Sigmoid colon (tissue), 4 donors: ENCODE results near the gene LRRC73.

ENCODE experiments used
- EP300 ChIP-seq, 4 donors: sonication (generic); formaldehyde crosslinking; IDR thresholded peaks; one replicate each; pipeline ENCODE4 v1.6.1; 2017; ENCODE audit warnings: antibody characterized with exemption in 4 of 4
- POLR2A ChIP-seq, 2 donors: fragments of 450-650 bp; IDR thresholded peaks; one replicate each; pipeline ENCODE4 v1.6.1; 2016; ENCODE audit warnings: antibody characterized with exemption in 2 of 2, mild to moderate bottlenecking in 2 of 2, moderate library complexity in 2 of 2
- POLR2AphosphoS5 ChIP-seq, 4 donors: sonication (generic); formaldehyde crosslinking; IDR thresholded peaks; one replicate each; pipeline ENCODE4 v1.6.1; 2017; ENCODE audit warnings: antibody characterized with exemption in 4 of 4
- TF ChIP-seq, protein P1 (sequence below), 4 experiments: fragments of 450-650 bp in 3 of 4; fragments of 200-600 bp in 1 of 4; IDR thresholded peaks; one replicate each; pipeline ENCODE4 v1.5.1; 2016 to 2019; ENCODE audit warnings: antibody characterized with exemption in 4 of 4, mild to moderate bottlenecking in 3 of 4, moderate library complexity in 2 of 4

DNA sequence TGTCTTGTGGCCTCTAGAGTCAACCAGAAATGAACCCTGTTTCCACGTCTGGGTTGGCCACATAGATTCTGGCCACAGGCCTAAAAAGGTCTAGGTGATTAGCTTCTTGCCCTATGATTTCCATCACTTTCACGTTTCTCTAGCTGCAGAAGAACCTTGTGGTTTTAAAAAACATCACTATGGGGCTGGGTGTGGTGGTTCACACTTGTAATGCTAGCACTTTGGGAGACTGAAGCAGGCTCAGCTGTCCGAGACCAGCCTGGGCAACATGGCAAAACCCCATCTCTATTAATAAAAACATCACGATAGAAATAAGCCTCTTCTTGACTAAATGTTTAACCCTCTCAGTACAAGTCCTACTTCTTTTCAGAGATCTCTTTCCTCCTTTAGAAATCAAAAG lies 34.3 kb upstream of the LRRC73 start:
- TF ChIP-seq, protein P1, sequence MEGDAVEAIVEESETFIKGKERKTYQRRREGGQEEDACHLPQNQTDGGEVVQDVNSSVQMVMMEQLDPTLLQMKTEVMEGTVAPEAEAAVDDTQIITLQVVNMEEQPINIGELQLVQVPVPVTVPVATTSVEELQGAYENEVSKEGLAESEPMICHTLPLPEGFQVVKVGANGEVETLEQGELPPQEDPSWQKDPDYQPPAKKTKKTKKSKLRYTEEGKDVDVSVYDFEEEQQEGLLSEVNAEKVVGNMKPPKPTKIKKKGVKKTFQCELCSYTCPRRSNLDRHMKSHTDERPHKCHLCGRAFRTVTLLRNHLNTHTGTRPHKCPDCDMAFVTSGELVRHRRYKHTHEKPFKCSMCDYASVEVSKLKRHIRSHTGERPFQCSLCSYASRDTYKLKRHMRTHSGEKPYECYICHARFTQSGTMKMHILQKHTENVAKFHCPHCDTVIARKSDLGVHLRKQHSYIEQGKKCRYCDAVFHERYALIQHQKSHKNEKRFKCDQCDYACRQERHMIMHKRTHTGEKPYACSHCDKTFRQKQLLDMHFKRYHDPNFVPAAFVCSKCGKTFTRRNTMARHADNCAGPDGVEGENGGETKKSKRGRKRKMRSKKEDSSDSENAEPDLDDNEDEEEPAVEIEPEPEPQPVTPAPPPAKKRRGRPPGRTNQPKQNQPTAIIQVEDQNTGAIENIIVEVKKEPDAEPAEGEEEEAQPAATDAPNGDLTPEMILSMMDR (IDR thresholded peaks at IDR 0.05) = no peak
- no peak for TF ChIP-seq POLR2AphosphoS5 (IDR thresholded peaks at IDR 0.05)
- TF ChIP-seq POLR2A (IDR thresholded peaks at IDR 0.05) = no peak
- TF ChIP-seq EP300 (IDR thresholded peaks at IDR 0.05) = no peak
